CD8-positive, alpha-beta memory T cell (primary cell): Measurements from ENCODE around the gene SMIM24. TPM values are rescaled to one million over a fixed set of nuclear protein-coding genes. Genes with fewer than 3 reads are reported as not detected.

Experiments used
- CTCF ChIA-PET: fragments of 350-600 bp; sonication (Branson Sonifier 250); formaldehyde crosslinking; loops from one replicate; lab custom pipeline; 2021; ENCODE audit warnings: antibody characterized with exemption; lab: Charles Lee
- POLR2A ChIA-PET: fragments of 350-600 bp; sonication (Branson Sonifier 250); formaldehyde crosslinking; loops from one replicate; lab custom pipeline; 2021; ENCODE audit warnings: antibody characterized with exemption; lab: Charles Lee
- DNase-seq, 5 donors: peaks; one replicate each; pipeline versions ENCODE4 v3.0.0 to v3.0.0-alpha.2; 2020 to 2022; ENCODE audit warnings: mixed read lengths in 1 of 5
- H3K27ac ChIP-seq: one replicate; pipeline ENCODE4 v1.7.0; 2013; ENCODE audit warnings: low read depth, mild to moderate bottlenecking, low read length, moderate library complexity
- H3K27me3 ChIP-seq: 2 replicates; pipeline ENCODE4 v1.7.0; 2013; ENCODE audit warnings: low read length, mild to moderate bottlenecking; ENCODE audit not compliant: insufficient read depth, poor library complexity, severe bottlenecking
- H3K36me3 ChIP-seq: 2 replicates; pipeline ENCODE4 v1.7.0; 2013; ENCODE audit warnings: mild to moderate bottlenecking, low read length, moderate library complexity; ENCODE audit not compliant: insufficient read depth
- H3K4me1 ChIP-seq: 2 replicates; pipeline ENCODE4 v1.7.0; 2013; ENCODE audit warnings: mild to moderate bottlenecking, low read length, moderate library complexity; ENCODE audit not compliant: insufficient read depth
- H3K4me3 ChIP-seq: 2 replicates; pipeline ENCODE4 v1.7.0; 2013; ENCODE audit warnings: mild to moderate bottlenecking, low read length
- H3K9me3 ChIP-seq: 2 replicates; pipeline ENCODE4 v1.7.0; 2013; ENCODE audit warnings: mild to moderate bottlenecking, low read length
- H3K27ac Mint-ChIP-seq, 8 donors: one replicate each; pipeline ENCODE4 v1.8.0; 2020 to 2021; ENCODE audit warnings: mixed read lengths in 8 of 8, mild to moderate bottlenecking in 6 of 8, inconsistent platforms in 3 of 8, moderate library complexity in 3 of 8
- H3K27me3 Mint-ChIP-seq, 2 donors: one replicate each; pipeline ENCODE4 v1.8.0; 2020 to 2021; ENCODE audit warnings: mixed read lengths in 2 of 2, mild to moderate bottlenecking in 1 of 2, moderate library complexity in 1 of 2
- H3K36me3 Mint-ChIP-seq, 3 donors: one replicate each; pipeline ENCODE4 v1.8.0; 2020 to 2021; ENCODE audit warnings: mixed read lengths in 3 of 3, inconsistent platforms in 1 of 3, mild to moderate bottlenecking in 1 of 3
- H3K4me1 Mint-ChIP-seq, 3 donors: one replicate each; pipeline ENCODE4 v1.8.0; 2020 to 2021; ENCODE audit warnings: mixed read lengths in 3 of 3, inconsistent platforms in 1 of 3, mild to moderate bottlenecking in 1 of 3
- H3K4me3 Mint-ChIP-seq, 7 donors: one replicate each; pipeline ENCODE4 v1.8.0; 2020 to 2021; ENCODE audit warnings: mixed read lengths in 7 of 7, mild to moderate bottlenecking in 6 of 7, moderate library complexity in 4 of 7, inconsistent platforms in 2 of 7
- H3K9me3 Mint-ChIP-seq, 5 donors: one replicate each; pipeline ENCODE4 v1.8.0; 2020 to 2022; ENCODE audit warnings: mixed read lengths in 5 of 5, mild to moderate bottlenecking in 3 of 5, moderate library complexity in 2 of 5, inconsistent platforms in 1 of 5
- polyA plus RNA-seq: library from polyadenylated mRNA; unstranded; fragments of 300-500 nt; fragmentation: Illumina TruSeq; gene quantifications from one replicate; pipeline ENCODE4 v1.2.3, GENCODE V29; 2021
- total RNA-seq, 2 experiments: library from RNA; stranded (reverse); gene quantifications; one replicate each; pipeline ENCODE4 v1.2.3, GENCODE V29; 2021

Gene SMIM24
- total and polyA plus RNA-seq, 3 experiments from 2014 or later: 0.66 TPM; not detected in 2

- peaks cover 0 to 1% (median 0%) of the 10 kb centered on the region in 5 donors for H3K9me3 Mint-ChIP-seq
- Histone ChIP-seq H3K9me3 (no peaks in the 10 kb centered on the region), H3K27ac (peak overlapping the region; percentile 96), H3K36me3 (no peaks in the 10 kb centered on the region), H3K4me3 (peak overlapping the region; percentile 76), H3K27me3 (no peaks in the 10 kb centered on the region), H3K4me1 (peaks cover 17% of the 10 kb centered on the region)
- H3K36me3 Mint-ChIP-seq: peaks cover 0 to 30% (median 4%) of the 10 kb centered on the region in 3 donors
- ChIA-PET CTCF (interaction anchor here (0.9 to 2.7 kb wide), 3 partner anchors 9 to 18 kb away, joined by 3 to 10 read pairs (median 5); no protein-coding TSS in a partner anchor), POLR2A (no interaction called here)
- peak overlapping the region; percentile 94 to 99 (median 98) for H3K27ac Mint-ChIP-seq
- H3K27me3 Mint-ChIP-seq: peaks cover 0 to 7% of the 10 kb centered on the region in 2 donors
- H3K4me3 Mint-ChIP-seq: peak overlapping the region; percentile 89 to 96 (median 94)
- DNase-seq: no peak
- H3K4me1 Mint-ChIP-seq: peaks cover 27 to 38% (median 28%) of the 10 kb centered on the region in 3 donors
These were observed 19.6 kb upstream of the SMIM24 start for GRCh38 chr19:3499738-3500428.

- H3K36me3 ChIP-seq: no peaks in the 10 kb centered on the region
These were observed 17.6 kb upstream of the SMIM24 start for GRCh38 chr19:3497757-3498520.

GRCh38 chr19:3496392-3497273 lies 16.3 kb upstream of the SMIM24 start:
- CTCF ChIA-PET: no interaction called here

More at GRCh38 chr19:3497757-3498520, 17.6 kb upstream of the SMIM24 start:
- H3K27me3 ChIP-seq: no peaks in the 10 kb centered on the region
- H3K27ac Mint-ChIP-seq: peak overlapping the region in 2 of 8 donors; percentile 16 to 23
- DNase-seq: no peak
- H3K27ac ChIP-seq: no peak overlapping the region
- no peaks in the 10 kb centered on the region for H3K9me3 ChIP-seq
- POLR2A ChIA-PET: no interaction called here
- H3K4me3 ChIP-seq: no peak overlapping the region
- H3K27me3 Mint-ChIP-seq: peaks cover 0 to 4% of the 10 kb centered on the region in 2 donors
- peak overlapping the region in 3 of 7 donors; percentile 2 to 77 (median 69) for H3K4me3 Mint-ChIP-seq
- CTCF ChIA-PET: no interaction called here
- H3K9me3 Mint-ChIP-seq: peaks cover 0 to 1% (median 0%) of the 10 kb centered on the region in 5 donors
- H3K36me3 Mint-ChIP-seq: peaks cover 0 to 43% (median 4%) of the 10 kb centered on the region in 3 donors
- H3K4me1 ChIP-seq: peaks cover 14% of the 10 kb centered on the region
- H3K4me1 Mint-ChIP-seq: peaks cover 22 to 33% (median 23%) of the 10 kb centered on the region in 3 donors

GRCh38 chr19:3494559-3494958 lies 14.2 kb upstream of the SMIM24 start:
- Histone ChIP-seq H3K9me3 (no peaks in the 10 kb centered on the region), H3K27ac (no peak overlapping the region), H3K27me3 (no peaks in the 10 kb centered on the region), H3K4me3 (no peak overlapping the region), H3K4me1 (peaks cover 3% of the 10 kb centered on the region), H3K36me3 (no peaks in the 10 kb centered on the region)
- Mint-ChIP-seq H3K36me3 (peaks cover 0 to 53% (median 4%) of the 10 kb centered on the region in 3 donors), H3K27ac (no peak overlapping the region), H3K4me3 (no peak overlapping the region), H3K4me1 (peaks cover 10 to 17% (median 12%) of the 10 kb centered on the region in 3 donors), H3K9me3 (no peaks in the 10 kb centered on the region), H3K27me3 (no peaks in the 10 kb centered on the region)
- DNase-seq: no peak
- ChIA-PET POLR2A (interaction anchor here (0.5 kb wide), 1 partner anchor 15 kb away, joined by 3 read pairs; no protein-coding TSS in a partner anchor), CTCF (interaction anchor here (0.6 to 1.4 kb wide), 2 partner anchors 9 to 328 kb away, joined by 3 to 7 read pairs; no protein-coding TSS in a partner anchor)

More at GRCh38 chr19:3496392-3497273, 16.3 kb upstream of the SMIM24 start:
- peaks cover 0 to 1% (median 0%) of the 10 kb centered on the region in 5 donors for H3K9me3 Mint-ChIP-seq
- H3K36me3 Mint-ChIP-seq: peaks cover 0 to 52% (median 4%) of the 10 kb centered on the region in 3 donors
- H3K27me3 Mint-ChIP-seq: peaks cover 0 to 4% of the 10 kb centered on the region in 2 donors
- peak overlapping the region in 2 of 8 donors; percentile 16 to 36 for H3K27ac Mint-ChIP-seq
- no peak overlapping the region for H3K27ac ChIP-seq
- no peaks in the 10 kb centered on the region for H3K27me3 ChIP-seq
- no peaks in the 10 kb centered on the region for H3K36me3 ChIP-seq
- POLR2A ChIA-PET: interaction anchor here (0.5 kb wide), 1 partner anchor 12 kb away, joined by 4 read pairs; no protein-coding TSS in a partner anchor
- H3K4me1 ChIP-seq: peaks cover 14% of the 10 kb centered on the region
- DNase-seq: no peak
- H3K4me1 Mint-ChIP-seq: peaks cover 22 to 33% (median 23%) of the 10 kb centered on the region in 3 donors
- no peak overlapping the region for H3K4me3 ChIP-seq
- peak overlapping the region in 1 of 7 donors; percentile 77 for H3K4me3 Mint-ChIP-seq
- H3K9me3 ChIP-seq: no peaks in the 10 kb centered on the region

GRCh38 chr19:3494051-3494450 lies 13.7 kb upstream of the SMIM24 start:
- H3K4me3 Mint-ChIP-seq: no peak overlapping the region
- POLR2A ChIA-PET: no interaction called here
- DNase-seq: no peak

GRCh38 chr19:3493651-3494050 lies 13.3 kb upstream of the SMIM24 start:
- H3K4me3 Mint-ChIP-seq: no peak overlapping the region
- Histone ChIP-seq H3K36me3 (no peaks in the 10 kb centered on the region), H3K4me1 (no peaks in the 10 kb centered on the region), H3K27me3 (no peaks in the 10 kb centered on the region), H3K9me3 (no peaks in the 10 kb centered on the region), H3K4me3 (no peak overlapping the region), H3K27ac (no peak overlapping the region)
- no peak overlapping the region for H3K27ac Mint-ChIP-seq
- ChIA-PET POLR2A (no interaction called here), CTCF (no interaction called here)
- peaks cover 0 to 53% (median 2%) of the 10 kb centered on the region in 3 donors for H3K36me3 Mint-ChIP-seq
- H3K9me3 Mint-ChIP-seq: no peaks in the 10 kb centered on the region
- DNase-seq: no peak
- H3K4me1 Mint-ChIP-seq: peaks cover 5 to 10% (median 7%) of the 10 kb centered on the region in 3 donors
- no peaks in the 10 kb centered on the region for H3K27me3 Mint-ChIP-seq

More at GRCh38 chr19:3494051-3494450, 13.7 kb upstream of the SMIM24 start:
- no peaks in the 10 kb centered on the region for H3K27me3 ChIP-seq
- Mint-ChIP-seq H3K9me3 (no peaks in the 10 kb centered on the region), H3K36me3 (peaks cover 0 to 52% (median 2%) of the 10 kb centered on the region in 3 donors), H3K4me1 (peaks cover 7 to 14% (median 10%) of the 10 kb centered on the region in 3 donors), H3K27ac (no peak overlapping the region), H3K27me3 (no peaks in the 10 kb centered on the region)
- H3K9me3 ChIP-seq: no peaks in the 10 kb centered on the region
- no peak overlapping the region for H3K27ac ChIP-seq
- H3K4me1 ChIP-seq: no peaks in the 10 kb centered on the region
- no peak overlapping the region for H3K4me3 ChIP-seq
- no peaks in the 10 kb centered on the region for H3K36me3 ChIP-seq
- CTCF ChIA-PET: interaction anchor here (0.6 to 1.4 kb wide), 2 partner anchors 8 to 328 kb away, joined by 3 to 7 read pairs; no protein-coding TSS in a partner anchor

GRCh38 chr19:3492919-3493318 lies 12.6 kb upstream of the SMIM24 start:
- no peaks in the 10 kb centered on the region for H3K9me3 Mint-ChIP-seq
- no peaks in the 10 kb centered on the region for H3K36me3 ChIP-seq
- H3K27ac ChIP-seq: no peak overlapping the region
- peaks cover 0 to 56% (median 2%) of the 10 kb centered on the region in 3 donors for H3K36me3 Mint-ChIP-seq
- H3K9me3 ChIP-seq: no peaks in the 10 kb centered on the region
- H3K27me3 ChIP-seq: no peaks in the 10 kb centered on the region
- ChIA-PET CTCF (no interaction called here), POLR2A (no interaction called here)
- DNase-seq: no peak
- no peak overlapping the region for H3K4me3 Mint-ChIP-seq
- H3K4me1 ChIP-seq: no peaks in the 10 kb centered on the region
- H3K4me1 Mint-ChIP-seq: peaks cover 4 to 6% (median 5%) of the 10 kb centered on the region in 3 donors
- H3K27me3 Mint-ChIP-seq: no peaks in the 10 kb centered on the region
- no peak overlapping the region for H3K27ac Mint-ChIP-seq
- no peak overlapping the region for H3K4me3 ChIP-seq
